Tongue (tissue), 2 donors: Measurements from ENCODE around the gene CTTN. TPM values are rescaled to one million over a fixed set of nuclear protein-coding genes. Genes with fewer than 3 reads are reported as not detected.

Experiments
- DNase-seq: peaks from one replicate; pipeline ENCODE4 v3.0.0-alpha.2; 2015
- total RNA-seq: library from RNA; depleted of rRNA; stranded (reverse); fragments of >200 nt; gene quantifications from one replicate; pipeline ENCODE4 v1.2.3, GENCODE V29; 2014

The CTTN gene
- total RNA-seq, 1 donor from 2014 or later: 198 TPM

DNA sequence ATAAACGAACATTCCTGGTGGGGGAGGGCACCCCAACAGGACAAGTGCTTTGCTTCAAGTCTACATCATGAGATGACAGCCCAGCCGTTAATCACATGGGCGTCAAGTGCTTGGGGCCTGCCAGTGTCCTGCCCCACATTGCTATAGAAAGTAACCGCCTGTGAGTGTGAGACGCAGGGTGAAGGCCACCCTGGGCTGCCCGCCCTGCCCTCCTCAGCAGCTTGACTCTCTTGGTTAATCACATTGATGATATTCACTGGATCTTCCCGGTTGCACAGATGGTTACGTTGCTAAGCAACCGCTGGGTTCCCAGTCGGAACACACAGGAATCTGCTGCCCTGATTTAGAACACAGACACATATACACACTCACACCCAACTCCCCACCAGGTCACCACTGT, 79.3 kb downstream of the CTTN start:
- peak; percentile 60 for DNase-seq

DNA sequence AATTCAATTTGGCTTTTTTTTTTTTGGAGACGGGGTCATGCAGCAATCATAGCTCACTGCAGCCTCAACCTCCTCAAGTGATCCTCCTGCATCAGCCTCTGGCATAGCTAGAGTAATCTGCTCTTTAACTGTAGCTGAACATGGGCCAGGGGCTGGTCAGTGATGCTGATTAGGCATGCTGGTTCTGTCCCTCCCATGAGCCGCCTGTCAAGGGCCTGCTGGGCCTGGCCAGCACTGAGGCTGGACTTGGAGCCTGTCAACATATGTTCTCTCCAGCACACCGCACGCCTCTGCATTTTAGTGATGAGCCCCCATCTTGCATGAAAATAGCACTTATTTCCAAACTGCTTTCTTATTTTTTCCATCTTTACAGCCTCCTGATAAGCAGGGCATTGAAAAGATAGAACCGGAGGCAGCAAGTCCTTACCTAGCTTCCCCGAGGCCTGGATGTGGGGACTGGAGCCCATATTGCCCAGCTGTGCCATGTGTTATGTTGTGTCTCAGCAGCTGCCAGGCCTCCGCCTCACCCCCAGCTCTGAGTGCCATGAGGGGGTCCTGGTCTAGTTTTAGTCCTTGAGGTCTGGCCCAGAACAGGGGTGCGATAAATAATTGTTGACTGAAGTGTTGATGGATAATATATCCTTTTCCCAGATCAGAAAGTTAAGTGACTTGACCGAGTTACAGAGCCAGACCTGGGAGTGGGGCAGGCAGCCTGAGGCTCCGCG, 80.0 kb downstream of the CTTN start:
- DNase-seq: no peak

DNA sequence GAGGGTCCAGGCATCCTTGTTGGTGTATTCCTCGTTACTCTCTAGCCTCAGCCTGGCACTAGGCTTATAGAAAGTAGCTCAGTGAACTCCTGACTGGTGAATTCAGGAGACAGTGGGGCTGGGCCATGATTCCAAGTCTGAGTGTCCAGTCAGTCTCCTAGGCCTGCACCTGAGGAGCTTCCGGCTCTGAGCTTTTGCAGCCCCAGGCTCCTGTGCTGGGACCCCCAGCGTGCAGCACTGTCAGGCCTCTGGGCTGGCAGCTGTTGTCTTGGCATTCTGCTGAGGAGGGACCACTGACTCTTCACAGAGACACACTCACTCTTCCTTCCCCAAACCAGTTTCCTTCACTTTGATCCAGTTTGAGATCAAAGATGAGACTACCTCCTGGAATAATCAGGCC, 82.4 kb downstream of the CTTN start:
- DNase-seq: no peak

DNA sequence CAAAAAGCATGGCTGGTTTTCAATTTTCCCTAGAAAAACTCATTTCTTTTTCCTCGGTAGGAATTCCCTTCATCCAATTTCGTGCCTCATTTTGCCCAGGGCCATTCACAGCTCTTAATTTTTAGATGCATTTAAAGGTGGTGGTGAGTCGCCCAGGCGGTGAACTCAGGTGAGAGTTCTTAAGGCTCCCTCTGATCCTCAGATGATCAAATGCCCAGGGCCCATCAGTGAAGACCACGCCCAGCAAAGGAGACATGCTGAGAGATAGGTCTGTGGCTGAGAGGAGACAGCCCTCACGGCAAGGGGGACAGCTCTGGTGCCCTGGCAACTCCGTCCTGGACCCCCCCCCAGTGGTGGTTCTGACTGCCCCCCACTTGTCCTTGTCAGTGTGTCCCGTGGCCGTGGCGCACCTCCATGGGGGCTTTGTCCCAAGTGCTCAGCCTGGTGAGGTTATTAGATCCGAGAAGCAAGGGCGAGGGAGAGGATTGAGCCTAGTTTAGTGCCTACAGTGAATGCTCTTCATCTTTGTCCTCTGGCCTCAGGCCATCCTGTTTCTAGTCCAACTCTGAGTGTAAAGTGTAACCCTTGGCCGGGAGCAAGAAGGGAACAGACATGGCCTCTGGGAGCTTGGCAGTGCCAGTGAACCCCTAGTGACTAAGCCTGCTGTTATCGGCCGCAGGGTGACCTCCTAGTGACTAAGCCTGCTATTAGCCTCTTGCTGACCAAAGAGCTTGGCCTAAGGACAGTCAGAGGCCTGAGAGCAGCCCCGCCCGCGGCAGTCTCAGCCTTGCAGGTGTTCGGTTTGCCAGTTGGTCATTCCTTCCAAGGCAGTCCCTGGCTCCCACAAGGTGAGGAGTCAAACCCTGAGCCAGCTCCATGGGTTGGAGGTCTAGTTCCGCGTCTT, 83.5 kb downstream of the CTTN start:
- no peak for DNase-seq

GRCh38 chr11:70482529-70482917, 84.2 kb downstream of the CTTN start:
- DNase-seq: peak; percentile 87

GRCh38 chr11:70483077-70483861, 84.9 kb downstream of the CTTN start:
- peak; percentile 50 for DNase-seq

DNA sequence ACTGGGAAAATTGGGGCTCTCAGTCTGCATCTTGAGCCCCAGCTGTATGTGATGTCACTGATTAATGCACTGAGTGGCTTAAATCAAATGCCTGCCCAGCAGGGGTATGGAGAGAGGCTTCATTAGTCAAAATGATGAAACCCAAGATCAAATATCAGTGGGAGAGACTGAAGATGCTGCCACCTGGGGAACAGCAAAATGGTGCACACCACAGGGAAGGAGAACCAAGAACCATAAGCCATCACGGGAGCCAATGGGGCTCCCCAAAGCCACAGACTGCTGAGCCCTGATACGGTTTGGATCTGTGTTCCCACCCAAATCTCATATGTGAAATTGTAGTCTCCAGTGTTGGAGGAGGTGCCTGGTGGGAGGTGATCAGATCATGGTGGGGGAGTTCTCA, 85.6 kb downstream of the CTTN start:
- DNase-seq: no peak

- DNase-seq: no peak
These were observed 87.1 kb downstream of the CTTN start for GRCh38 chr11:70485326-70486025.

DNA sequence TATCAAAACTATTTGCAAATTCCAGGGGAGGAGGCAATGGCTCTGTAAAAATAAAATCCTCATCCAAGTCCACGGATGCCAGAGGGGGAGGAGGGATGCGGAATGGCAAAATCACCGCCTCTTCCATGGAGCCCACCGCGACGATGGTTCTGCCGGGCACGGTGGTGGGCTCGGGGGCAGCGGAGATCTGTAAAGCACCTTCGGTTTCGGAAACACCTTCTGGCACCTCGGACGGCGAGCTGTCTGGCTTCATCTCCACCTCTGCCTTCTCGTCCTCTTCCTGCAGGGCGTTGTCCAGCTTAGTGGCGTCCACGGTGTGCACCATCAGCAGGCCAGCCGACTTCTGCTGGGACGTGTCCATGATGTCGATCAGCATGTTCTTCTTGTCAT, 87.7 kb downstream of the CTTN start:
- no peak for DNase-seq

Other genes starting within 250 kb of the CTTN start
- 28.7 TPM for gene FADD, start 195.2 kb upstream of the CTTN start, total RNA-seq
- 57.7 TPM for gene PPFIA1, start 127.8 kb upstream of the CTTN start, total RNA-seq